ENCODE results near the gene ACTL7B. TPM values are rescaled to one million over a fixed set of nuclear protein-coding genes. Genes with fewer than 3 reads are reported as not detected.

Gene ACTL7B
- total RNA-seq, 1 donor from 2014 or later: not detected

- peak overlapping the region; percentile 32 for H3K27ac Mint-ChIP-seq (ENCODE audit: unreplicated experiment)
- TF ChIP-seq CTCF (conservative IDR thresholded peaks at IDR 0.05): no peak
- peaks cover 2% of the 10 kb centered on the region for H3K36me3 Mint-ChIP-seq (ENCODE audit: low read depth)
- DNase-seq (ENCODE audit: low read depth, low spot score): no peak
- H3K9me3 Mint-ChIP-seq: no peaks in the 10 kb centered on the region
- H3K27me3 Mint-ChIP-seq (ENCODE audit: low read depth): no peaks in the 10 kb centered on the region
- no peaks in the 10 kb centered on the region for H3K4me1 Mint-ChIP-seq
- H3K4me3 Mint-ChIP-seq: no peak overlapping the region
These were observed 5.7 kb upstream of the ACTL7B start for GRCh38 chr9:108861464-108861863.

- Mint-ChIP-seq H3K36me3 (ENCODE audit: low read depth) (peaks cover 2% of the 10 kb centered on the region), H3K4me1 (no peaks in the 10 kb centered on the region), H3K9me3 (no peaks in the 10 kb centered on the region), H3K27me3 (ENCODE audit: low read depth) (no peaks in the 10 kb centered on the region), H3K4me3 (no peak overlapping the region), H3K27ac (ENCODE audit: unreplicated experiment) (no peak overlapping the region)
- TF ChIP-seq CTCF (conservative IDR thresholded peaks at IDR 0.05): no peak
- DNase-seq (ENCODE audit: low read depth, low spot score): no peak
These were observed 5.0 kb upstream of the ACTL7B start for GRCh38 chr9:108860764-108861163.

- Mint-ChIP-seq H3K36me3 (ENCODE audit: low read depth) (peaks cover 2% of the 10 kb centered on the region), H3K27ac (ENCODE audit: unreplicated experiment) (no peak overlapping the region), H3K4me3 (no peak overlapping the region), H3K27me3 (ENCODE audit: low read depth) (no peaks in the 10 kb centered on the region), H3K9me3 (no peaks in the 10 kb centered on the region), H3K4me1 (no peaks in the 10 kb centered on the region)
- no peak for TF ChIP-seq CTCF (conservative IDR thresholded peaks at IDR 0.05)
- DNase-seq (ENCODE audit: low read depth, low spot score): no peak
These were observed 4.6 kb upstream of the ACTL7B start for GRCh38 chr9:108860354-108860753.

- H3K4me3 Mint-ChIP-seq: no peak overlapping the region
- H3K36me3 Mint-ChIP-seq (ENCODE audit: low read depth): peaks cover 2% of the 10 kb centered on the region
- no peaks in the 10 kb centered on the region for H3K27me3 Mint-ChIP-seq (ENCODE audit: low read depth)
- no peaks in the 10 kb centered on the region for H3K9me3 Mint-ChIP-seq
- no peaks in the 10 kb centered on the region for H3K4me1 Mint-ChIP-seq
- TF ChIP-seq CTCF (conservative IDR thresholded peaks at IDR 0.05): no peak
- no peak overlapping the region for H3K27ac Mint-ChIP-seq (ENCODE audit: unreplicated experiment)
- DNase-seq (ENCODE audit: low read depth, low spot score): no peak
These were observed 3.8 kb upstream of the ACTL7B start for GRCh38 chr9:108859459-108860114.

- TF ChIP-seq CTCF (conservative IDR thresholded peaks at IDR 0.05): no peak
- no peak overlapping the region for H3K4me3 Mint-ChIP-seq
- H3K27ac Mint-ChIP-seq (ENCODE audit: unreplicated experiment): no peak overlapping the region
- no peaks in the 10 kb centered on the region for H3K27me3 Mint-ChIP-seq (ENCODE audit: low read depth)
- no peaks in the 10 kb centered on the region for H3K4me1 Mint-ChIP-seq
- no peak for DNase-seq (ENCODE audit: low read depth, low spot score)
- H3K36me3 Mint-ChIP-seq (ENCODE audit: low read depth): peaks cover 2% of the 10 kb centered on the region
- H3K9me3 Mint-ChIP-seq: no peaks in the 10 kb centered on the region
These were observed 1.8 kb upstream of the ACTL7B start for GRCh38 chr9:108857572-108857971.

Measured in neural crest cell (in vitro differentiated cells).